ENCODE results near the gene CACNA1A.
"Not testable (repeated sequence)": the region's sequence is repeated elsewhere in the genome, so short reads cannot be mapped to it uniquely, and the experiment has no call there.

The CACNA1A gene

DNA sequence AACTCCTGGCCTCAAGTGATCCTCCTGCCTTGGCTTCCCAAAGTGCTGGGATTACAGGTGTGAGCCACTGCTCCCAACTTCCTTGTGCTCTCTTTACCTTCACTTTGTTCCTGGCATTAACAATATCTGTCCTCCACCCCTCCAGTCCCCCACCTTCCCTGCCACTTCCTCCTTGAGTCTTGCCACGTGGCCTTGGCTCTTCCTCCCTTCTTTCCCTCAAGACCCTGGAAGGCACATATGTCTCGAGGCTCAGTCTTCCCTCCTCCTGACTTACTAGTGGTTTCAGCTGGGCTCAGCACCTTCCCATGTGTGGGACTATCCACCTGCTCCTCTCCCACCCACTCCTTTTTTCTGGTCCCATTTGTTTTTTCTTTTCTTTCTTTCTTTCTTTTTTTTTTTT lies 285.4 kb downstream of the CACNA1A start:
- no peak for DNase-seq

- DNase-seq, result no peak
Observed at GRCh38 chr19:13215572-13216380, 290.5 kb downstream of the CACNA1A start.

DNA sequence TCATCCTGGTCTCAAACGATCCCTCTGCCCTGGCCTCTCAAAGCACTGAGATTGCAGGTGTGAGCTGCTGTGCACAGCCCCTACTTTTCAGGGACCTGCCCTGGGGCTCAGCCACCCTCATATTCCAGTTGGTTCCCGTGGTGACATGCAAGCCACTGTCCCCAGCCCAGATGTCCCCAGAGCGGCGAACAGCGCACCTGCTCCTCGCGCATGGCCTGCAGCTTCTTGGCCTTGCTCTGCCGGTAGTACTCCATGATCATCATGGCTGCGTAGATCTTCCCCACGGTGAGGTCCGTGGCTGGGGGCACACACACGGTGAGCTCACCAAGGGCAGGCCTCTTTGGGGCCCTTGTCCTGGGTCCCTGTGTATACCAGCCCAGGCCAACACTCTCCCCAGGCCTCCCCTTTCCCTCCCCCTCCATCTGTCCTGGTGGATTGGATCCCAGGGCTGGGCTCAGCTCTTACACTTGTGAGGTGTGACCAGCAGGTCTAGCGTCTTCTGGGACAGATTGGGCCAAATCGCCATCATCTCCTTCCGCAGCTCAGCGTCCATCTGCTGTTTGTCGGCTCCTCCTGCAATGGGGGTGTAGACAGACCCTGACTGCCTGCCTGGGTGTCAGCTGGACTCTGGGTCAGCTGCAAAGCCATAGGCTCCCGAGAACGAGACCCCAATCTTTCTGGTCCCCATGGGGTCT lies 292.1 kb downstream of the CACNA1A start:
- no peak for DNase-seq

- no peak for DNase-seq
Observed at GRCh38 chr19:13212759-13213330, 293.4 kb downstream of the CACNA1A start.

- DNase-seq, result no peak
Observed at GRCh38 chr19:13211426-13212308, 294.6 kb downstream of the CACNA1A start.

GRCh38 chr19:13210941-13211340 lies 295.3 kb downstream of the CACNA1A start:
- DNase-seq, result no peak

DNA sequence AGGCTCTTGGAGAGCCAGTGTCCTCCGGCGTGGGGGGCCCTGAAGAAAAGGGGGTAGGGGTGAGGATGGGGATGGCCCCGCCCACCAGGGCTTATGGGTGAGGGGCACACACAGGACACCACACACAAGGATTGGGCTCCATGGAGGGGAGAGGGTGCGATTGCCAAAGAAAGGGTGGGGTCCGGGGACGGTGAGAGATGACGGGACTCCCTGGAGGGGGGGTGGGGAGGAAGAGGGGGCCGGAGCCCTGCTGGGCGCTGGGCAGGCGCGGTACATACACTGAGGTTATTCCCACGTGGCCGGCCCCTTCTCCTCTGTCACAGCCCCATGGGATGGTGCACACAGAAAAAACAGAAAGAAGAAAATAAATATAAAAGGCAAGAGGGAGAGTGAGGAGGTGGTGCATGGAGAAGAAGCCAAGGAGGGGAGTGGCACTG lies 295.9 kb downstream of the CACNA1A start:
- no peak for DNase-seq

- DNase-seq, result no peak
Observed at GRCh38 chr19:13209484-13210338, 296.6 kb downstream of the CACNA1A start.

GRCh38 chr19:13208672-13209483 lies 297.4 kb downstream of the CACNA1A start:
- DNase-seq, result no peak

DNA sequence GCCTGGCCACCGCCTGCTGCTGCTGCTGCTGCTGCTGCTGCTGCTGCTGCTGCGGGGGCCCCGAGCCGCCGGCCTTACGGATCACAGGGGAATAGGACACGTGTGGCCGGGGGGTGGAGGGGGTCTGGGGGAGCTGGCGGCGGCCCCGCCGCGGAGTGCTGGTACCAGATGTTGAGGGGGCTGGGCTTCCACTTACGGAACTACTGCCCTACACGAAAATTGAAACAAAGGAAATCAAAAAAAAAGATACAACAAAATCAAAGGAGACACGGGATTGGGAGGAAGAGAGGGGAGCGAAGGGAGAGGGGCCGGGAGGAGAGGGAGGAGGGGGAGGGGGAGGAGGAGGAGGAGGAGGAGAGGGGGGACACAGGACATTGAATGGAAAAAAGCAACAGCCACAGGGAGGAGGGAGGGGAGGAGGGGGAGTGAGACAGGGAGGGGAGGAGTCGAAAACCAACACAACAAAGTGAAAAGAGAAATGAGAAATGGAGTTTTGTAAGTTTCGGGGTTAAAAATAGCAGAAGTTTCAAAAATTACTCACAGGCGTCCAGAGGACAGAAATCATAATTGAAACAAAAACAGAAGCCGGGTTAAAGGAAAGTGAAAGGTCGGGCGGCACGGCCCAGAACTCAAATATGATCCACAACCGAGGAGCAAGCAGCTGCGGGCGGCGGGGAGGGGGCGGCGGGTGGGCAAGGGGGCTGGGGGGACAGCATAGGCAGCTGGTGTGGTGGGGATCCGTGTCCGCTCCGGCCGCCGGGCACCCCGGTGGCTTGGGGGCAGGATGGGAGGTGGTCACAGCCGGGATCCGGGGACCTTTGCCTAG lies 298.2 kb downstream of the CACNA1A start:
- DNase-seq, result peak; percentile 89

GRCh38 chr19:13207237-13207845 lies 298.9 kb downstream of the CACNA1A start:
- no peak for DNase-seq

DNA sequence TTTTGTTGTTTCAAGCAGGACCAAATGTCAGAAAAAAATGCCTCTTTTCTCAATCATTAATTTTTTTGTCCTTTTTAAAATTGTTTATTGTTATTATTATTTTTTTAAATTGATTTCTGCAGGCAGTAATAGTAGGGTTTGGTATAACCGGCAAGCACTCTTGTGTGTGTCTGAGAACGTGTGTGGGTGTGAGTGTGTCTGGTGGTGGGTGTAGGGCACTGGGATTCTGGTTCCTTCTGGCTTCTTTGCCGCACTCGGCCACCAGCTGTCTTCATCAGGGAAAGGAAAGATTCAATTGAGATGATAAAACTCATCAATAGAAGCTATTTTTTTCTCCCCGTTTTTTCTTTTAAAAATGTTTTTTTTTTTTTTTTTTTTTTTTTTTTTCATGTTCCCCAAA lies 299.7 kb downstream of the CACNA1A start:
- no peak for DNase-seq

- not testable (repeated sequence) for DNase-seq
Observed at GRCh38 chr19:13202112-13202511, 304.2 kb downstream of the CACNA1A start.

- DNase-seq, result no peak
Observed at GRCh38 chr19:13198634-13199033, 307.6 kb downstream of the CACNA1A start.

DNA sequence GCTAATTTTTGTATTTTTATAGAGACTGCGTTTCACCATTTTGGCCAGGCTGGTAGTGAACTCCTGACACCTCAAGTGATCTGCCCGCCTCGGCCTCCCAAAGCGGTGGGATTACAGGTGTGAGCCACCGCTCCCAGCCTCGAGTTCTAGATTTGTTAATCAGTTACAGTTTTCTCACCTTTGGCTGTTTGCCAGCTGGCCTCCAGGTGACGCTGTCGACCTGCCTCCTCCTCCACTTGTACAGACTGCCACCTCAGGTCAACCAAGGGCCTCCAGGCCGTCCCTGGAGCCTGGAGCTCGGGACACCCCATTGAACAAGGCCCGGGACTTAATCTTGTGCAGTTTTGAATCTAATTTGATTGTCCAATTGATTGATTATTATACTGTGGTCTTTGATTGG lies 310.6 kb downstream of the CACNA1A start:
- no peak for DNase-seq

GRCh38 chr19:13190781-13191540 lies 315.3 kb downstream of the CACNA1A start:
- DNase-seq, result no peak

- DNase-seq, result no peak
Observed at GRCh38 chr19:13189600-13189999, 316.7 kb downstream of the CACNA1A start.

DNA sequence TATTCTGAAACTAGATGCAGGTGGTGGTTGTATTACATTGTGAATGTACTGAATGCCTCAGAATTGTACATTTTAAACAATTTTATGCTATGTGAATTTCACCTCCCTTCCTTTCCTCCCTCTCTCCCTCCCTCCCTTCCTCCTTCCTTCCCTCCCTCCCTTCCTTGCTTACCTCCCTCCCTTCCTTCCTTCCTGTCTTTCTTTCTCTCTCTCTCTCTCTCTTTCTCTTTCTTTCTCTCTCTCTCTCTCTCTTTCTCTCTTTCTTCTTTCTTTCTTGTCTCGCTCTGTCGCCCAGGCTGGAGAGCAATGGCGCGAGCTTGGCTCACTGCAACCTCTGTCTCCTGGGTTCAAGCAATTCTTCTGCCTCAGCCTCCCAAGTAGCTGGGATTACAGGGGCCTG lies 318.9 kb downstream of the CACNA1A start:
- no peak for DNase-seq

GRCh38 chr19:13186688-13187087 lies 319.6 kb downstream of the CACNA1A start:
- not testable (repeated sequence) for DNase-seq
